Activated naive CD8-positive, alpha-beta T cell treated with anti-CD3 and anti-CD28 coated beads for 36 hours (primary cell): Measurements from ENCODE around the gene MARCHF7. TPM values are rescaled to one million over a fixed set of nuclear protein-coding genes. Genes with fewer than 3 reads are reported as not detected.
"Not testable (repeated sequence)": the region's sequence is repeated elsewhere in the genome, so short reads cannot be mapped to it uniquely, and the experiment has no call there.

ENCODE experiments used
- DNase-seq: peaks from one replicate; pipeline ENCODE4 v3.0.0; 2021
- H3K27ac Mint-ChIP-seq: one replicate; pipeline ENCODE4 v1.8.0; 2022; ENCODE audit warnings: mild to moderate bottlenecking, moderate library complexity, mixed read lengths
- H3K27me3 Mint-ChIP-seq: one replicate; pipeline ENCODE4 v1.8.0; 2022; ENCODE audit warnings: mild to moderate bottlenecking, mixed read lengths
- H3K36me3 Mint-ChIP-seq: one replicate; pipeline ENCODE4 v1.8.0; 2021; ENCODE audit warnings: mild to moderate bottlenecking, mixed read lengths
- H3K4me1 Mint-ChIP-seq: one replicate; pipeline ENCODE4 v1.8.0; 2021; ENCODE audit warnings: mixed read lengths
- H3K4me3 Mint-ChIP-seq: one replicate; pipeline ENCODE4 v1.8.0; 2022; ENCODE audit warnings: mild to moderate bottlenecking, moderate library complexity, mixed read lengths
- H3K9me3 Mint-ChIP-seq: one replicate; pipeline ENCODE4 v1.8.0; 2022; ENCODE audit warnings: mixed read lengths
- total RNA-seq, 2 experiments: library from RNA; stranded (reverse); gene quantifications; one replicate each; pipeline ENCODE4 v1.2.3, GENCODE V29; 2021

Gene MARCHF7
- total RNA-seq, 2 experiments from 2014 or later = 85.4 to 86.8 TPM

DNA sequence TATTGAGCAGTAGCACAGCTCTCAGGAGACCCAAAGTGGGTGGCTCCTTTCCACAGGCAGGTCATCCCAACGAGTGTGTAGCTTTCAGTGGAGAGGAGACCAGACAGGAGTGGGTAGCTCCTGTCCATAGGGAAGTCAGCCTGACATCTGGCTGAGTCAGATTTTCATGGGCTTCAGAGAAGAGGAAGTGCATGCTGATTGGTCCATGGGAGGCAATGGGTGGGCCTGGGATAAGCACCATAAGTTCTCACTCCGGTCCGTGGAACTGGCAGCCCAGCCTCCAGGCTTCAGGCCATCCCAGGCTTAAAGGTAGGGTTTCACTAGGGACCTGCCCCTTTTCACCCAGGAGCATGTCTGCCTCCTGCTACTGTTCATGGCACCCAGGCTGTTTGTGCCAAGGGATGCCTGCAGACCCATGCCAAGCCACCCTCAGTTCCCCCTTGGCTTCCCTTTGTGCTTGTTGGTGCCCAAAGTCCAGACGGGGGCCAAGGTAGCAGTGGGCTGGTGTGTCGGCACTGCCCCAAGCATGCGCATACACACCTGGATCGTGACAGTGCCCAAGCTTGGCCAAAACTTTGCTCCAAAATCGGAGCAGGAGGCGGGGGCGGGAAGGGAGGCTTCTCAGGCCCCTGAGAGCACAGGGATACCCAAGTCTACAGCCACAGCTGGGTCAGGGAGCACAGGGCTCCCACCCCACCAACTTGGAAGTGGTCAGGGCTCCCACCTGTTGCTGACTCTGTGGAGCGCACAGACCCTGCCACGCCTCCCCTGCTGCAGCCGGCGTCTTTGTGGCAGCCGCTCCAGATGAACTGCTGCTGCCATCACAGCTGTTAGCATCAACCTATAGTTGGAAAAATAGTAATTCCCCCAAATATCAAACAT lies 26.4 kb downstream of the MARCHF7 start:
- no peak overlapping the region for H3K4me3 Mint-ChIP-seq
- H3K36me3 Mint-ChIP-seq = peaks cover 54% of the 10 kb centered on the region
- no peaks in the 10 kb centered on the region for H3K27me3 Mint-ChIP-seq

GRCh38 chr2:159742846-159743245 lies 30.5 kb downstream of the MARCHF7 start:
- Mint-ChIP-seq H3K4me1 (peaks cover 8% of the 10 kb centered on the region), H3K27ac (no peak overlapping the region), H3K4me3 (no peak overlapping the region), H3K9me3 (no peaks in the 10 kb centered on the region), H3K36me3 (peaks cover 47% of the 10 kb centered on the region), H3K27me3 (no peaks in the 10 kb centered on the region)
- DNase-seq = no peak

More for the DNA sequence above, 26.4 kb downstream of the MARCHF7 start:
- Mint-ChIP-seq H3K27ac (no peak overlapping the region), H3K4me1 (peaks cover 22% of the 10 kb centered on the region), H3K9me3 (no peaks in the 10 kb centered on the region)
- DNase-seq = no peak

- H3K9me3 Mint-ChIP-seq = no peaks in the 10 kb centered on the region
- H3K36me3 Mint-ChIP-seq = peaks cover 46% of the 10 kb centered on the region
- DNase-seq = no peak
- H3K27me3 Mint-ChIP-seq = no peaks in the 10 kb centered on the region
- no peak overlapping the region for H3K4me3 Mint-ChIP-seq
- H3K27ac Mint-ChIP-seq = no peak overlapping the region
- H3K4me1 Mint-ChIP-seq = peaks cover 11% of the 10 kb centered on the region
Observed at GRCh38 chr2:159744363-159744762, 32.1 kb downstream of the MARCHF7 start.

GRCh38 chr2:159745237-159745636 lies 32.9 kb downstream of the MARCHF7 start:
- not testable (repeated sequence) for H3K9me3 Mint-ChIP-seq, H3K27me3 Mint-ChIP-seq, H3K4me1 Mint-ChIP-seq, H3K4me3 Mint-ChIP-seq, DNase-seq
- H3K27ac Mint-ChIP-seq = peak overlapping the region; percentile 25
- peaks cover 44% of the 10 kb centered on the region for H3K36me3 Mint-ChIP-seq

DNA sequence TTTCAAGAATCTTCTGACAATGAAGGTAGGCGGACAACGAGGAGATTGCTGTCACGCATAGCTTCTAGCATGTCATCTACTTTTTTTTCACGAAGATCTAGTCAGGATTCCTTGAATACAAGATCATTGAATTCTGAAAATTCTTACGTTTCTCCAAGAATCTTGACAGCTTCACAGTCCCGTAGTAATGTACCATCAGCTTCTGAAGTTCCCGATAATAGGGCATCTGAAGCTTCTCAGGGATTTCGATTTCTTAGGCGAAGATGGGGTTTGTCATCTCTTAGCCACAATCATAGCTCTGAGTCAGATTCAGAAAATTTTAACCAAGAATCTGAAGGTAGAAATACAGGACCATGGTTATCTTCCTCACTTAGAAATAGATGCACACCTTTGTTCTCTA lies 35.8 kb downstream of the MARCHF7 start:
- H3K36me3 Mint-ChIP-seq = peaks cover 45% of the 10 kb centered on the region
- H3K27me3 Mint-ChIP-seq = no peaks in the 10 kb centered on the region
- no peak overlapping the region for H3K4me3 Mint-ChIP-seq
- no peak for DNase-seq
- H3K27ac Mint-ChIP-seq = no peak overlapping the region
- H3K4me1 Mint-ChIP-seq = peaks cover 15% of the 10 kb centered on the region
- no peaks in the 10 kb centered on the region for H3K9me3 Mint-ChIP-seq

- Mint-ChIP-seq H3K27ac (no peak overlapping the region), H3K4me1 (peaks cover 13% of the 10 kb centered on the region), H3K27me3 (no peaks in the 10 kb centered on the region), H3K9me3 (no peaks in the 10 kb centered on the region), H3K36me3 (peaks cover 32% of the 10 kb centered on the region), H3K4me3 (no peak overlapping the region)
- DNase-seq = no peak
Observed at GRCh38 chr2:159750873-159751272, 38.6 kb downstream of the MARCHF7 start.

GRCh38 chr2:159753797-159754196 lies 41.5 kb downstream of the MARCHF7 start:
- Mint-ChIP-seq H3K27ac (no peak overlapping the region), H3K4me1 (peaks cover 10% of the 10 kb centered on the region), H3K4me3 (no peak overlapping the region), H3K36me3 (peaks cover 24% of the 10 kb centered on the region), H3K9me3 (no peaks in the 10 kb centered on the region), H3K27me3 (no peaks in the 10 kb centered on the region)
- no peak for DNase-seq

DNA sequence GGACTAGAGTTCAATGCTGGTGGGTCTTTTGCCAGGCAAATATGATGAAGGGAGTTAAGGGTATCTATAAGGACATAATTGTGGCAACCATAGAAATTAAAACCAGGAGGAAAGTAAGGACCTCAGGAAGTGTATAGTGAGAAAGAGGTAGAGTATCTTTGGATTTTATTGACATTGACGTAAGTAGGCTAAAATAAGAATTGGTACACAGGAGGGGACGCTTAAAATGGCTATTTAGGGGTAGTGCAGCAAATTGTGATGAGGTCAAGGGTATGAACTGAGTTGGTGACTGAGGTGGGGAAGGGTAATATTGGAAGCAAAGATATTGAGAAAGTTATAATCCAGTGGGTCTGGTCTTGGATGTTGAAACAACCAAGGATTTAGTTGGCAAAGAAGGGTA lies 42.7 kb downstream of the MARCHF7 start:
- H3K27ac Mint-ChIP-seq = no peak overlapping the region
- H3K4me3 Mint-ChIP-seq = no peak overlapping the region
- no peaks in the 10 kb centered on the region for H3K9me3 Mint-ChIP-seq
- H3K4me1 Mint-ChIP-seq = peaks cover 8% of the 10 kb centered on the region
- H3K36me3 Mint-ChIP-seq = peaks cover 24% of the 10 kb centered on the region
- H3K27me3 Mint-ChIP-seq = no peaks in the 10 kb centered on the region
- DNase-seq = no peak

DNA sequence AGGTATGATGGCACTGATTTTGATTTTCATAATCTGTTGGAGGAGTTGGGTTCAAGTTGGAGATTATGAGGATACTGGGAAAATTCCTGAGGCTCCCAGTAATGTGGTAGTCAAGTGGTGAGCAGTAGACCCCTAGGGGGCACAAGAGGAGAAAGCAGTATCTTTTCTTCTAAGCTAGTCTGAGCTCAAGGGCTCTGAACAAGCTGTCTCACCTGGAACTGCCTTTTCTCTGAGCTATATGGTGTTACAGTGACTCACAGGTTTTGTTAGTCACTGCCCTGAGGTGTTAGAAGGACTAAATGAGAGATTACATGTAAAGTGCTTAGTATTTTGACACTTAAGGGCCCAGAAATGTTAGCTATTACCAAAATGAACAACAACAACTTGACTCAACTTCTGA lies 43.5 kb downstream of the MARCHF7 start:
- H3K4me3 Mint-ChIP-seq = no peak overlapping the region
- H3K36me3 Mint-ChIP-seq = peaks cover 29% of the 10 kb centered on the region
- DNase-seq = no peak
- H3K4me1 Mint-ChIP-seq = peaks cover 8% of the 10 kb centered on the region
- no peaks in the 10 kb centered on the region for H3K9me3 Mint-ChIP-seq
- no peak overlapping the region for H3K27ac Mint-ChIP-seq
- no peaks in the 10 kb centered on the region for H3K27me3 Mint-ChIP-seq

GRCh38 chr2:159758239-159758638 lies 45.9 kb downstream of the MARCHF7 start:
- Mint-ChIP-seq H3K36me3 (peaks cover 23% of the 10 kb centered on the region), H3K27me3 (no peaks in the 10 kb centered on the region)

GRCh38 chr2:159758686-159759085 lies 46.4 kb downstream of the MARCHF7 start:
- no peak for DNase-seq
- H3K4me3 Mint-ChIP-seq = no peak overlapping the region
- H3K4me1 Mint-ChIP-seq = no peaks in the 10 kb centered on the region
- H3K9me3 Mint-ChIP-seq = no peaks in the 10 kb centered on the region
- H3K27me3 Mint-ChIP-seq = no peaks in the 10 kb centered on the region
- H3K36me3 Mint-ChIP-seq = peaks cover 23% of the 10 kb centered on the region
- no peak overlapping the region for H3K27ac Mint-ChIP-seq

More at GRCh38 chr2:159758239-159758638, 45.9 kb downstream of the MARCHF7 start:
- Mint-ChIP-seq H3K27ac (peak overlapping the region; percentile 25), H3K4me3 (no peak overlapping the region), H3K4me1 (no peaks in the 10 kb centered on the region), H3K9me3 (no peaks in the 10 kb centered on the region)
- DNase-seq = no peak

DNA sequence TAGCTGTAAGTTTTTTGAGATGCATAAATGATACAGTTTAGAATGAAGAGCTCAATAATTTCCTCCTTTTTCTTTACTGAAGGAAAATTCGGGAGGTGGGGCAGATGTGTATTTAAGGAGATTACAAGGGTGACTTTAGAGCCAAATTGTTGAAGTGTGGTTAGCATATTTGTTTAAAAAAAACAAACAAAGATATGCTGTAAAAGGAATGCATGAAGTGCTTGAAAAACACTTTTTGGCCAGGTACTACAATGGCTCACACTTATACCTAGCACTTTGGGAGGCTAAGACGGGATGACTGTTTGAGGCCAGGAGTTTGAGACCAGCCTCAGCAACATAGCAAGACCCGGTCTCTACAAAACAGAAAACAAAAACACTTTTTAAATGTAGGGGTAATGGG lies 47.3 kb downstream of the MARCHF7 start:
- Mint-ChIP-seq H3K9me3 (no peaks in the 10 kb centered on the region), H3K36me3 (peaks cover 25% of the 10 kb centered on the region), H3K4me3 (no peak overlapping the region), H3K27me3 (no peaks in the 10 kb centered on the region), H3K27ac (no peak overlapping the region), H3K4me1 (peaks cover 2% of the 10 kb centered on the region)
- no peak for DNase-seq

DNA sequence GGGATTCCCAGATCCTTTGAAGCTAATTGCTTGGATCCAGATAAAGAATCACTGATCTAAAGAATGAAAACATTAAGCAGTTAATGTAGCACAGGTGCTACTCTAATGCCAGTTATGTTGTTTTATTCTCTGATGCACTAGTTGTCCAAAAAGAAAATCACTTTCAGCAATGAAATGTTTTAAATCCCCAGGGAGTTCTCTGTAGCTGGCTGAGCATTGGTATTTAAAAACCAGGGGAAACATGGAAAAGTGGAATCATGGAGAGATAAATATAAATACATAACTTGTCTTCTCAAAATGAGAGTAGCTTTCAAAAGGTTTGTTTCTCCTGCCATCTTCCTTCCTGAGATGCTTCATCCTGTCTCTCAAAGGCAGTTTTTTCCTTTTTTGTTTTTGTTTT lies 48.0 kb downstream of the MARCHF7 start:
- Mint-ChIP-seq H3K9me3 (no peaks in the 10 kb centered on the region), H3K27me3 (no peaks in the 10 kb centered on the region), H3K4me3 (no peak overlapping the region), H3K27ac (peak overlapping the region; percentile 12), H3K4me1 (peaks cover 2% of the 10 kb centered on the region), H3K36me3 (peaks cover 29% of the 10 kb centered on the region)
- DNase-seq = no peak

- Mint-ChIP-seq H3K4me1 (peaks cover 11% of the 10 kb centered on the region), H3K9me3 (no peaks in the 10 kb centered on the region), H3K36me3 (peaks cover 36% of the 10 kb centered on the region), H3K27ac (no peak overlapping the region), H3K27me3 (no peaks in the 10 kb centered on the region), H3K4me3 (no peak overlapping the region)
- DNase-seq = no peak
Observed at GRCh38 chr2:159762075-159762474, 49.8 kb downstream of the MARCHF7 start.
